H54 (cell line): ENCODE data around the gene FHIT.

Experiments used
- DNase-seq: peaks from one replicate; pipeline ENCODE4 v3.0.0; 2011; ENCODE audit warnings: low spot score, mixed read lengths; ENCODE audit not compliant: insufficient read length
- FAIRE-seq: peaks from 3 replicates; lab custom pipeline; 2011; peaks lifted over from hg19 to GRCh38; lab: Jason Lieb, UNC
- POLR2A ChIP-seq: IDR thresholded peaks from 2 replicates; pipeline ENCODE4 v1.6.1; 2011; ENCODE audit warnings: low read depth, mild to moderate bottlenecking, low read length

Gene FHIT

GRCh38 chr3:60746695-60747416, 504.4 kb downstream of the FHIT start:
- TF ChIP-seq POLR2A: no peak
- no peak for DNase-seq
- FAIRE-seq: no peak

GRCh38 chr3:60746043-60746638, 505.1 kb downstream of the FHIT start:
- FAIRE-seq (no peak), DNase-seq (no peak)
- TF ChIP-seq POLR2A: no peak

GRCh38 chr3:60743631-60744164, 507.6 kb downstream of the FHIT start:
- FAIRE-seq: no peak
- no peak for DNase-seq
- TF ChIP-seq POLR2A: no peak

- FAIRE-seq (peak; percentile 20), DNase-seq (peak; percentile 16)
- TF ChIP-seq POLR2A: no peak
Observed at GRCh38 chr3:60742606-60743145, 508.6 kb downstream of the FHIT start.

GRCh38 chr3:60737633-60738399, 513.4 kb downstream of the FHIT start:
- no peak for DNase-seq
- no peak for TF ChIP-seq POLR2A
- FAIRE-seq: no peak

- FAIRE-seq (no peak), DNase-seq (no peak)
- no peak for TF ChIP-seq POLR2A
Observed at GRCh38 chr3:60730371-60730770, 520.9 kb downstream of the FHIT start.

- FAIRE-seq: no peak
- no peak for TF ChIP-seq POLR2A
Observed at GRCh38 chr3:60729056-60729455, 522.2 kb downstream of the FHIT start.

GRCh38 chr3:60728006-60728405, 523.2 kb downstream of the FHIT start:
- no peak for FAIRE-seq
- TF ChIP-seq POLR2A: no peak
- DNase-seq: no peak

More at GRCh38 chr3:60729056-60729455, 522.2 kb downstream of the FHIT start:
- no peak for DNase-seq

GRCh38 chr3:60720736-60721135, 530.5 kb downstream of the FHIT start:
- no peak for DNase-seq
- TF ChIP-seq POLR2A: no peak
- FAIRE-seq: no peak

GRCh38 chr3:60716573-60716972, 534.7 kb downstream of the FHIT start:
- FAIRE-seq (no peak), DNase-seq (no peak)
- no peak for TF ChIP-seq POLR2A

GRCh38 chr3:60708191-60708975, 542.9 kb downstream of the FHIT start:
- FAIRE-seq (no peak), DNase-seq (no peak)
- no peak for TF ChIP-seq POLR2A

- no peak for TF ChIP-seq POLR2A
- DNase-seq (no peak), FAIRE-seq (no peak)
Observed at GRCh38 chr3:60707452-60708020, 543.7 kb downstream of the FHIT start.
